Endothelial cell of umbilical vein (primary cell): ENCODE results near the gene CHD9. TPM values are rescaled to one million over a fixed set of nuclear protein-coding genes. Genes with fewer than 3 reads are reported as not detected.

ENCODE experiments used
- BruUV-seq: library from RNA; stranded (reverse); fragments of 400-500 nt; replicated peaks from 2 replicates; lab custom pipeline; 2021; lab: Mats Ljungman, UMichigan
- CTCF ChIA-PET: fragments of 300-600, 350-600 bp; sonication (Branson Sonifier 250); formaldehyde crosslinking; loops from one replicate; lab custom pipeline; 2021; ENCODE audit warnings: antibody characterized with exemption, inconsistent platforms; lab: Charles Lee
- POLR2A ChIA-PET: fragments of 300-600, 350-600 bp; sonication (Branson Sonifier 250); formaldehyde crosslinking; loops from one replicate; lab custom pipeline; 2021; ENCODE audit warnings: antibody characterized with exemption, inconsistent platforms; lab: Charles Lee
- DNase-seq: peaks from one replicate; pipeline ENCODE4 v3.0.0-alpha.2; 2011; ENCODE audit warnings: low read depth, low spot score
- FAIRE-seq: peaks from 2 replicates; lab custom pipeline; 2011; peaks lifted over from hg19 to GRCh38; lab: Jason Lieb, UNC
- H2AFZ ChIP-seq: 2 replicates; pipeline ENCODE4 v1.6.0; 2012; ENCODE audit warnings: low read depth, low read length, control low read depth, inconsistent platforms
- H3K27ac ChIP-seq: 2 replicates; pipeline ENCODE4 v1.5.1; 2011; ENCODE audit warnings: low read depth, mild to moderate bottlenecking, control low read depth, low read length, moderate library complexity; ENCODE audit not compliant: insufficient read depth
- H3K27me3 ChIP-seq, 2 experiments: 2 replicates each; pipeline versions ENCODE4 v1.6.0 to v1.6.1; 2011; ENCODE audit warnings: low read length in 2 of 2, mixed read lengths in 1 of 2; ENCODE audit not compliant: control insufficient read depth in 2 of 2, insufficient read depth in 2 of 2
- H3K36me3 ChIP-seq, 2 experiments: 2 replicates in 1 of 2; 3 replicates in 1 of 2; pipeline ENCODE4 v1.5.1; 2011; ENCODE audit warnings: low read length in 2 of 2, mild to moderate bottlenecking in 1 of 2, moderate library complexity in 1 of 2; ENCODE audit not compliant: control insufficient read depth in 2 of 2, insufficient read depth in 2 of 2; ENCODE audit errors: extremely low read depth in 1 of 2
- H3K4me1 ChIP-seq: 3 replicates; pipeline ENCODE4 v1.5.1; 2011; ENCODE audit warnings: mild to moderate bottlenecking, low read length; ENCODE audit not compliant: control insufficient read depth, insufficient read depth; ENCODE audit errors: extremely low read depth
- H3K4me2 ChIP-seq: 2 replicates; pipeline ENCODE4 v1.6.1; 2011; ENCODE audit warnings: low read length, control low read depth, mixed read lengths; ENCODE audit not compliant: insufficient read depth
- H3K4me3 ChIP-seq, 3 experiments: fragments of 200-600 bp in 1 of 3; sonication (generic), shearing (Covaris generic) in 1 of 3; replicated peaks in 1 of 3; 2 replicates each; pipeline ENCODE4 v1.5.1; 2011 to 2016; ENCODE audit warnings: control low read depth in 3 of 3, low read length in 3 of 3, mild to moderate bottlenecking in 2 of 3, inconsistent platforms in 1 of 3, low read depth in 1 of 3, moderate library complexity in 1 of 3; ENCODE audit not compliant: insufficient read depth in 1 of 3
- H3K79me2 ChIP-seq: 2 replicates; pipeline ENCODE4 v1.6.0; 2012; ENCODE audit warnings: low read length, inconsistent platforms; ENCODE audit not compliant: control insufficient read depth, insufficient read depth
- H3K9ac ChIP-seq: replicated peaks from 2 replicates; pipeline ENCODE3; 2011; ENCODE audit warnings: low read length, control low read depth; ENCODE audit not compliant: insufficient read depth; ENCODE audit errors: extremely low read depth
- H3K9me1 ChIP-seq: replicated peaks from 3 replicates; pipeline ENCODE4 v1.6.0; 2011; ENCODE audit warnings: mild to moderate bottlenecking, low read length; ENCODE audit not compliant: control insufficient read depth, insufficient read depth; ENCODE audit errors: extremely low read depth
- H3K9me3 ChIP-seq: replicated peaks from 2 replicates; pipeline ENCODE4 v1.5.1; 2012; ENCODE audit warnings: low read length, inconsistent platforms; ENCODE audit not compliant: control insufficient read depth, insufficient read depth
- H4K20me1 ChIP-seq: replicated peaks from 2 replicates; pipeline ENCODE3; 2011; ENCODE audit warnings: mild to moderate bottlenecking, low read length; ENCODE audit not compliant: control insufficient read depth, insufficient read depth; ENCODE audit errors: extremely low read depth
- CTCF ChIP-seq, 2 donors: IDR thresholded peaks; 1 replicate in 1 of 2; 2 replicates in 1 of 2; pipeline ENCODE4 v1.5.1; 2011; ENCODE audit warnings: low read length in 2 of 2, mild to moderate bottlenecking in 2 of 2, moderate library complexity in 2 of 2, control low read depth in 1 of 2, inconsistent platforms in 1 of 2, low read depth in 1 of 2; ENCODE audit not compliant: insufficient read depth in 1 of 2; ENCODE audit errors: extremely low read depth in 1 of 2
- EZH2 ChIP-seq: IDR thresholded peaks from 2 replicates; pipeline ENCODE4 v1.6.1; 2012; ENCODE audit warnings: borderline replicate concordance, low read depth, mild to moderate bottlenecking, moderate library complexity, low read length, inconsistent platforms; ENCODE audit not compliant: severe bottlenecking
- FOS ChIP-seq: IDR thresholded peaks from 2 replicates; pipeline ENCODE4 v1.6.1; 2011; ENCODE audit warnings: mild to moderate bottlenecking, low read length, moderate library complexity, borderline replicate concordance; ENCODE audit not compliant: insufficient read depth
- GATA2 ChIP-seq: IDR thresholded peaks from 2 replicates; pipeline ENCODE4 v1.7.0; 2011; ENCODE audit warnings: low read depth, mild to moderate bottlenecking, moderate library complexity, mixed read lengths, low read length; ENCODE audit not compliant: insufficient read length, insufficient read depth
- JUN ChIP-seq: IDR thresholded peaks from 2 replicates; pipeline ENCODE4 v1.6.1; 2011; ENCODE audit warnings: borderline replicate concordance, low read depth; ENCODE audit not compliant: insufficient read length, insufficient read depth
- MAX ChIP-seq: IDR thresholded peaks from 2 replicates; pipeline ENCODE4 v1.6.1; 2011; ENCODE audit not compliant: insufficient read depth, insufficient read length
- MYC ChIP-seq: IDR thresholded peaks from one replicate; pipeline ENCODE4 v1.6.1; 2011; ENCODE audit warnings: mild to moderate bottlenecking, low read depth, low read length
- POLR2A ChIP-seq: IDR thresholded peaks from 2 replicates; pipeline ENCODE4 v1.6.1; 2012; ENCODE audit warnings: low read depth, mild to moderate bottlenecking, control low read depth, low read length
- POLR2AphosphoS5 ChIP-seq: IDR thresholded peaks from 2 replicates; pipeline ENCODE4 v1.6.1; 2012; ENCODE audit warnings: low read depth, mild to moderate bottlenecking, control low read depth, low read length, moderate library complexity; ENCODE audit not compliant: insufficient read depth
- dilution Hi-C: fragments of 300-500 bp; cut with MboI; formaldehyde crosslinking; loops from one replicate; pipeline ENCODE4 v1.15.0; 2019; ENCODE audit warnings: low sequenced_read_pairs; ENCODE audit not compliant: extremely low pct_ligation_motif_present
- intact Hi-C: fragments of 100-400 bp; cut with micrococcal nuclease; formaldehyde crosslinking; loops from one replicate; pipeline ENCODE4 v1.10.0; 2022
- polyA plus RNA-seq, 4 experiments: library from polyadenylated mRNA; depleted of rRNA in 3 of 4; stranded (reverse) in 3 of 4; unstranded in 1 of 4; fragments of >200 nt; gene quantifications; 2 replicates each; pipeline versions ENCODE4 v1.2.1 to v1.2.3, GENCODE V29; 2011 to 2012; ENCODE audit warnings: missing spikeins in 1 of 4
- total RNA-seq: library from RNA; stranded (reverse); gene quantifications from 2 replicates; pipeline ENCODE4 v1.2.3, GENCODE V29; 2021

Gene CHD9
- total and polyA plus RNA-seq, 2 donors (not counting 3 experiments of a cell fraction or from before 2014, with no cell fraction given): 9.9 to 59.2 TPM

GRCh38 chr16:53092284-53092683, 37.5 kb downstream of the CHD9 start:
- H3K9me3 ChIP-seq: no peaks in the 10 kb centered on the region
- ChIA-PET CTCF (interaction anchor here (0.6 to 5.6 kb wide), 4 partner anchors 9 to 115 kb away, joined by 3 to 31 read pairs (median 4); partner anchors contain the start of gene CHD9), POLR2A (interaction anchor here (0.8 kb wide), 1 partner anchor 8 kb away, joined by 4 read pairs; no protein-coding TSS in a partner anchor)
- H3K4me1 ChIP-seq: peaks cover 46% of the 10 kb centered on the region
- FAIRE-seq: no peak
- no peak overlapping the region for H3K4me3 ChIP-seq
- H3K27ac ChIP-seq: no peak overlapping the region
- DNase-seq: no peak
- intact Hi-C loops (loop anchor here (5.0 kb wide), 1 partner anchor 425 kb away; no protein-coding TSS in a partner anchor), dilution Hi-C loops (no loop called here)
- BruUV-seq: no TSS peak
- H3K79me2 ChIP-seq: peaks cover 2% of the 10 kb centered on the region
- H3K27me3 ChIP-seq: no peaks in the 10 kb centered on the region
- H3K9me1 ChIP-seq: no peaks in the 10 kb centered on the region
- H3K4me2 ChIP-seq: no peak overlapping the region
- no peaks in the 10 kb centered on the region for H4K20me1 ChIP-seq
- H2AFZ ChIP-seq: no peak overlapping the region
- no peak overlapping the region for H3K9ac ChIP-seq
- TF ChIP-seq GATA2: no peak
- TF ChIP-seq MYC: no peak
- TF ChIP-seq POLR2AphosphoS5: no peak
- no peak for TF ChIP-seq EZH2
- TF ChIP-seq JUN: no peak
- no peak for TF ChIP-seq POLR2A
- no peak for TF ChIP-seq CTCF (IDR thresholded peaks at IDR 0.05; ENCODE audit: extremely low read depth in 1 of 2, insufficient read depth in 1 of 2, low read depth in 1 of 2, low read length in 2 of 2)
- TF ChIP-seq MAX: no peak
- TF ChIP-seq FOS: no peak
- H3K36me3 ChIP-seq: no peaks in the 10 kb centered on the region
